Measurements from ENCODE around the gene PCDHGB7.

DNA sequence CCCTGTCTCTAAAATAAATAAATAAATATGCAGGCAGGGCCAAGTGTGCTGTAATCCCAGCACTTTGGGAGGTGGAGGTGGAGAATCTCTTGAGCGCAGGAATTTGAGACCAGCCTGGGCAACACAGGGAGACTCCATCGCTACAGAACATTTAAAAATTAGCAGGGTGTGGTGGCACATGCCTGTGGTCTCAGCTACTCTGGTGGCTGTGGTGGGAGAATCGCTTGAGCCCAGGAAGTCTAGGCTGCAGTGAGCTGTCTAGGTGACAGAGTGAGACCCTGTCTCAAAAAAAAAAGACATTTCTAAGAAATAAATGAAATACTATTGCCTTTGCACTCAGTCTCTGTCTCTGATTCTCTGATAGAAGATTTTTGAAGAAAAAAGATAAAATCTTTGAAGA, 5.9 kb upstream of the PCDHGB7 start:
- TF ChIP-seq, protein P1, sequence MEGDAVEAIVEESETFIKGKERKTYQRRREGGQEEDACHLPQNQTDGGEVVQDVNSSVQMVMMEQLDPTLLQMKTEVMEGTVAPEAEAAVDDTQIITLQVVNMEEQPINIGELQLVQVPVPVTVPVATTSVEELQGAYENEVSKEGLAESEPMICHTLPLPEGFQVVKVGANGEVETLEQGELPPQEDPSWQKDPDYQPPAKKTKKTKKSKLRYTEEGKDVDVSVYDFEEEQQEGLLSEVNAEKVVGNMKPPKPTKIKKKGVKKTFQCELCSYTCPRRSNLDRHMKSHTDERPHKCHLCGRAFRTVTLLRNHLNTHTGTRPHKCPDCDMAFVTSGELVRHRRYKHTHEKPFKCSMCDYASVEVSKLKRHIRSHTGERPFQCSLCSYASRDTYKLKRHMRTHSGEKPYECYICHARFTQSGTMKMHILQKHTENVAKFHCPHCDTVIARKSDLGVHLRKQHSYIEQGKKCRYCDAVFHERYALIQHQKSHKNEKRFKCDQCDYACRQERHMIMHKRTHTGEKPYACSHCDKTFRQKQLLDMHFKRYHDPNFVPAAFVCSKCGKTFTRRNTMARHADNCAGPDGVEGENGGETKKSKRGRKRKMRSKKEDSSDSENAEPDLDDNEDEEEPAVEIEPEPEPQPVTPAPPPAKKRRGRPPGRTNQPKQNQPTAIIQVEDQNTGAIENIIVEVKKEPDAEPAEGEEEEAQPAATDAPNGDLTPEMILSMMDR (IDR thresholded peaks at IDR 0.05; ENCODE audit: low read length): no peak
- no peak for TF ChIP-seq EZH2 (IDR thresholded peaks at IDR 0.05; ENCODE audit: borderline replicate concordance, low read length)

Measured in OCI-LY1 (cell line).